HepG2 (cell line): ENCODE measurements around the gene LURAP1L. TPM values are rescaled to one million over a fixed set of nuclear protein-coding genes. Genes with fewer than 3 reads are reported as not detected.

Experiments used
- CAMTA2 ChIP-seq: sonication (generic); formaldehyde crosslinking; IDR thresholded peaks from 2 replicates; pipeline ENCODE4 v1.4.0; 2020; ENCODE audit warnings: mild to moderate bottlenecking, missing genetic modification reagents, borderline replicate concordance
- CENPX ChIP-seq: sonication (generic); formaldehyde crosslinking; IDR thresholded peaks from 2 replicates; pipeline ENCODE4 v1.9.0; 2021; ENCODE audit warnings: mild to moderate bottlenecking, missing genetic modification reagents, moderate library complexity
- CREB3 ChIP-seq: sonication (generic); formaldehyde crosslinking; IDR thresholded peaks from 2 replicates; pipeline ENCODE4 v1.5.0; 2020; ENCODE audit warnings: missing genetic modification reagents
- DZIP1 ChIP-seq: sonication (generic); formaldehyde crosslinking; IDR thresholded peaks from 2 replicates; pipeline ENCODE4 v1.5.0; 2020; ENCODE audit warnings: mild to moderate bottlenecking, missing genetic modification reagents
- GLMP ChIP-seq: sonication (generic); formaldehyde crosslinking; IDR thresholded peaks from 2 replicates; pipeline ENCODE4 v1.9.0; 2021; ENCODE audit warnings: missing genetic modification reagents, mild to moderate bottlenecking, borderline replicate concordance
- HDAC6 ChIP-seq: fragments of 200-600 bp; sonication (generic); IDR thresholded peaks from 2 replicates; pipeline ENCODE4 v1.7.0; 2017; ENCODE audit warnings: mild to moderate bottlenecking, antibody characterized with exemption, low read length, low read depth
- HIVEP1 ChIP-seq: sonication (generic); formaldehyde crosslinking; IDR thresholded peaks from 2 replicates; pipeline ENCODE4 v1.4.0; 2020; ENCODE audit warnings: mild to moderate bottlenecking, missing genetic modification reagents
- HNF4A ChIP-seq: sonication (generic); formaldehyde crosslinking; IDR thresholded peaks from 2 replicates; pipeline ENCODE4 v1.4.0; 2020; ENCODE audit warnings: missing genetic modification reagents
- MBNL3 ChIP-seq: fragments of 250-450 bp; sonication (Bioruptor Pico); conservative IDR thresholded peaks from 2 replicates; pipeline ENCODE4 v1.8.0; 2022; ENCODE audit warnings: mild to moderate bottlenecking, inconsistent platforms
- MEIS1 ChIP-seq: sonication (generic); formaldehyde crosslinking; IDR thresholded peaks from 2 replicates; pipeline ENCODE4 v1.9.0; 2021; ENCODE audit warnings: mild to moderate bottlenecking, missing genetic modification reagents, moderate library complexity, borderline replicate concordance
- MIER3 ChIP-seq: IDR thresholded peaks from 2 replicates; pipeline ENCODE4 v1.6.1; 2016; ENCODE audit warnings: missing compliant biosample characterization, borderline replicate concordance
- NONO ChIP-seq, 2 experiments: fragments of 450-650 bp in 1 of 2; sonication (generic) in 1 of 2; formaldehyde crosslinking in 1 of 2; IDR thresholded peaks in 1 of 2; conservative IDR thresholded peaks in 1 of 2; 2 replicates each; pipeline versions ENCODE4 v1.6.1 to v1.8.0; 2017 to 2022; ENCODE audit warnings: mild to moderate bottlenecking in 1 of 2, missing genetic modification reagents in 1 of 2, moderate library complexity in 1 of 2
- PCBP2 ChIP-seq: fragments of 200-400 bp; formaldehyde crosslinking; optimal IDR thresholded peaks from 2 replicates; pipeline ENCODE3; 2018; ENCODE audit warnings: low read length, low read depth; ENCODE audit not compliant: poor library complexity, severe bottlenecking
- PHB2 ChIP-seq: fragments of 450-650 bp; IDR thresholded peaks from 2 replicates; pipeline ENCODE4 v1.6.1; 2018; ENCODE audit not compliant: partially characterized antibody
- RELA ChIP-seq: sonication (generic); formaldehyde crosslinking; IDR thresholded peaks from 2 replicates; pipeline ENCODE4 v1.4.0; 2020; ENCODE audit warnings: missing genetic modification reagents
- RFX3 ChIP-seq: IDR thresholded peaks from 2 replicates; pipeline ENCODE4 v1.6.1; 2016; ENCODE audit warnings: missing biosample characterization, missing genetic modification reagents
- SIX1 ChIP-seq: sonication (generic); formaldehyde crosslinking; IDR thresholded peaks from 2 replicates; pipeline ENCODE4 v1.4.0; 2020; ENCODE audit warnings: missing genetic modification reagents, borderline replicate concordance
- SMAD3 ChIP-seq: sonication (generic); formaldehyde crosslinking; IDR thresholded peaks from 2 replicates; pipeline ENCODE4 v1.4.0; 2020; ENCODE audit warnings: missing genetic modification reagents
- ZNF562 ChIP-seq: sonication (generic); formaldehyde crosslinking; IDR thresholded peaks from 2 replicates; pipeline ENCODE4 v1.8.0; 2022; ENCODE audit warnings: missing genetic modification reagents, borderline replicate concordance
- ZNF614 ChIP-seq: IDR thresholded peaks from 2 replicates; pipeline ENCODE4 v1.6.1; 2018; ENCODE audit warnings: missing biosample characterization, missing genetic modification reagents, inconsistent platforms, borderline replicate concordance
- ZNF615 ChIP-seq: sonication (generic); formaldehyde crosslinking; IDR thresholded peaks from 2 replicates; pipeline ENCODE4 v1.5.0; 2020; ENCODE audit warnings: mild to moderate bottlenecking, missing genetic modification reagents, borderline replicate concordance
- polyA plus RNA-seq, 8 experiments: library from polyadenylated mRNA; depleted of rRNA in 3 of 8; stranded (reverse) in 7 of 8; unstranded in 1 of 8; fragments of >200 nt; fragmentation: Illumina TruSeq in 4 of 8; extraction: Trizol in 4 of 8; gene quantifications; 2 replicates each; pipeline versions ENCODE4 v1.2.1 to v1.2.3, GENCODE V29; 2011 to 2016; ENCODE audit warnings: low read depth in 4 of 8, missing spikeins in 1 of 8, mixed read lengths in 1 of 8; ENCODE audit not compliant: insufficient read depth in 1 of 8
- total RNA-seq, 5 experiments: library from RNA; depleted of rRNA; stranded (reverse); fragments of >200 nt; fragmentation: Illumina TruSeq; extraction: Trizol; gene quantifications; 2 replicates each; pipeline ENCODE4 v1.2.3, GENCODE V29; 2016; ENCODE audit warnings: low read depth in 1 of 5
- TF ChIP-seq, protein P1 (sequence below): IDR thresholded peaks from 2 replicates; pipeline ENCODE4 v1.6.1; 2018; ENCODE audit warnings: missing genetic modification reagents
- TF ChIP-seq, protein P2 (sequence below): sonication (generic); formaldehyde crosslinking; IDR thresholded peaks from 2 replicates; pipeline ENCODE4 v1.5.1; 2020; ENCODE audit warnings: missing genetic modification reagents, mild to moderate bottlenecking, borderline replicate concordance

LURAP1L gene
- total and polyA plus RNA-seq, 2 of the 13 experiments (the other 11 are each of a cell fraction or from before 2014, with no cell fraction given) = 6.7 to 16.6 TPM

DNA sequence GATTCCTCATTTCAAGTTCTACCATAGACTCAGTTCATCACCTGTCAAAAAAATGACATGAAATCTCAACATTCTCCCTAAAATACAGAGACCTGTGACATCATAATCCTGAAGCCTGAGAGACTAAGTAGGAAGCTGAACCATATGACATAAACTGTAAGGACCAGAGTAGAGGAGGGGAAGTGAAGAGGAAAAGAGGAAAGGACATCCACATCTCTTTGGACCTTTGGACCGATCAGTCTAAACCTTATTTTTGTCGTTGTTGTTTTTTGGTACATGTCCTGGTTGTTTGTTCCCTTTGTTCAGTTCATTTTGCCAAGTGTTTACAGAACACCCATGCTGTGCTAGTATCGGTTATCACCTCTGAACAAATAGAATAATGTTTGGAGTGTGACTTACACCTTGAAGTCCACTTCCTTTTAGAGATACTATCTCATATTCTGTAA, 41.9 kb downstream of the LURAP1L start (continued):
- TF ChIP-seq DZIP1 (CRISPR knock-in tag) = no peak
- TF ChIP-seq MIER3 (CRISPR knock-in tag) = no peak
- TF ChIP-seq RELA = no peak
- TF ChIP-seq, protein P1, sequence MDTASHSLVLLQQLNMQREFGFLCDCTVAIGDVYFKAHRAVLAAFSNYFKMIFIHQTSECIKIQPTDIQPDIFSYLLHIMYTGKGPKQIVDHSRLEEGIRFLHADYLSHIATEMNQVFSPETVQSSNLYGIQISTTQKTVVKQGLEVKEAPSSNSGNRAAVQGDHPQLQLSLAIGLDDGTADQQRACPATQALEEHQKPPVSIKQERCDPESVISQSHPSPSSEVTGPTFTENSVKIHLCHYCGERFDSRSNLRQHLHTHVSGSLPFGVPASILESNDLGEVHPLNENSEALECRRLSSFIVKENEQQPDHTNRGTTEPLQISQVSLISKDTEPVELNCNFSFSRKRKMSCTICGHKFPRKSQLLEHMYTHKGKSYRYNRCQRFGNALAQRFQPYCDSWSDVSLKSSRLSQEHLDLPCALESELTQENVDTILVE (CRISPR knock-in tag) = peak; percentile 59; the same call in 1 of the 2 replicates
- no peak for TF ChIP-seq HDAC6
- TF ChIP-seq HIVEP1 (CRISPR knock-in tag) = no peak
- no peak for TF ChIP-seq MBNL3 (CRISPR knock-in tag)
- no peak for TF ChIP-seq CAMTA2 (CRISPR knock-in tag)
- no peak for TF ChIP-seq CREB3
- TF ChIP-seq PCBP2 = no peak
- no peak for TF ChIP-seq GLMP (CRISPR knock-in tag)
- no peak for TF ChIP-seq ZNF562
- TF ChIP-seq, protein P2, sequence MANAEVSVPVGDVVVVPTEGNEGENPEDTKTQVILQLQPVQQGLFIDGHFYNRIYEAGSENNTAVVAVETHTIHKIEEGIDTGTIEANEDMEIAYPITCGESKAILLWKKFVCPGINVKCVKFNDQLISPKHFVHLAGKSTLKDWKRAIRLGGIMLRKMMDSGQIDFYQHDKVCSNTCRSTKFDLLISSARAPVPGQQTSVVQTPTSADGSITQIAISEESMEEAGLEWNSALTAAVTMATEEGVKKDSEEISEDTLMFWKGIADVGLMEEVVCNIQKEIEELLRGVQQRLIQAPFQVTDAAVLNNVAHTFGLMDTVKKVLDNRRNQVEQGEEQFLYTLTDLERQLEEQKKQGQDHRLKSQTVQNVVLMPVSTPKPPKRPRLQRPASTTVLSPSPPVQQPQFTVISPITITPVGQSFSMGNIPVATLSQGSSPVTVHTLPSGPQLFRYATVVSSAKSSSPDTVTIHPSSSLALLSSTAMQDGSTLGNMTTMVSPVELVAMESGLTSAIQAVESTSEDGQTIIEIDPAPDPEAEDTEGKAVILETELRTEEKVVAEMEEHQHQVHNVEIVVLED = no peak
- no peak for TF ChIP-seq CENPX
- peak; percentile 63 for TF ChIP-seq HNF4A (CRISPR knock-in tag)
- TF ChIP-seq ZNF615 (CRISPR knock-in tag) = no peak
- TF ChIP-seq PHB2 = no peak
- TF ChIP-seq NONO (IDR thresholded peaks at IDR 0.05) = no peak
- TF ChIP-seq NONO (CRISPR knock-in tag; conservative IDR thresholded peaks at IDR 0.05) = 0 out of 2 replicates have a peak, but pooled peaks have one; percentile 18
- no peak for TF ChIP-seq SMAD3
- no peak for TF ChIP-seq RFX3
- peak; percentile 77; the same call in 1 of the 2 replicates for TF ChIP-seq SIX1 (CRISPR knock-in tag)
- 0 out of 2 replicates have a peak, but pooled peaks have one; percentile 29 for TF ChIP-seq MEIS1 (CRISPR knock-in tag)
- TF ChIP-seq ZNF614 (CRISPR knock-in tag) = 0 out of 2 replicates have a peak, but pooled peaks have one; percentile 32
